Neutrophil (primary cell): ENCODE results near the gene NCAPG2.
"Not testable (repeated sequence)": the region's sequence is repeated elsewhere in the genome, so short reads cannot be mapped to it uniquely, and the experiment has no call there.

Experiments
- H3K27ac ChIP-seq: fragments of 200-600 bp; sonication (generic); 2 replicates; pipeline ENCODE4 v1.5.1; 2016; ENCODE audit warnings: mild to moderate bottlenecking, moderate library complexity
- H3K27me3 ChIP-seq: fragments of 200-600 bp; sonication (generic); 2 replicates; pipeline ENCODE4 v1.6.0; 2016; ENCODE audit warnings: mild to moderate bottlenecking
- H3K36me3 ChIP-seq: fragments of 200-600 bp; sonication (generic); 2 replicates; pipeline ENCODE4 v1.5.1; 2017
- H3K4me1 ChIP-seq, 2 experiments: fragments of 200-600 bp in 1 of 2; sonication (generic) in 1 of 2; 1 replicate in 1 of 2; 2 replicates in 1 of 2; pipeline versions ENCODE4 v1.5.1 to v1.6.1; 2013 to 2016; ENCODE audit warnings: low read depth in 1 of 2, low read length in 1 of 2, mild to moderate bottlenecking in 1 of 2, moderate library complexity in 1 of 2; ENCODE audit not compliant: control insufficient read depth in 1 of 2, insufficient read depth in 1 of 2
- H3K4me3 ChIP-seq, 2 experiments: fragments of 200-600 bp in 1 of 2; sonication (generic) in 1 of 2; 1 replicate in 1 of 2; 2 replicates in 1 of 2; pipeline ENCODE4 v1.5.1; 2013 to 2016; ENCODE audit warnings: low read depth in 1 of 2, low read length in 1 of 2, mild to moderate bottlenecking in 1 of 2, moderate library complexity in 1 of 2
- H3K9me3 ChIP-seq: fragments of 200-600 bp; sonication (generic); 2 replicates; pipeline ENCODE4 v1.5.1; 2016
- CTCF ChIP-seq: fragments of 200-600 bp; sonication (generic); IDR thresholded peaks from 2 replicates; pipeline ENCODE4 v1.5.1; 2016; ENCODE audit warnings: antibody characterized with exemption

Gene NCAPG2

DNA sequence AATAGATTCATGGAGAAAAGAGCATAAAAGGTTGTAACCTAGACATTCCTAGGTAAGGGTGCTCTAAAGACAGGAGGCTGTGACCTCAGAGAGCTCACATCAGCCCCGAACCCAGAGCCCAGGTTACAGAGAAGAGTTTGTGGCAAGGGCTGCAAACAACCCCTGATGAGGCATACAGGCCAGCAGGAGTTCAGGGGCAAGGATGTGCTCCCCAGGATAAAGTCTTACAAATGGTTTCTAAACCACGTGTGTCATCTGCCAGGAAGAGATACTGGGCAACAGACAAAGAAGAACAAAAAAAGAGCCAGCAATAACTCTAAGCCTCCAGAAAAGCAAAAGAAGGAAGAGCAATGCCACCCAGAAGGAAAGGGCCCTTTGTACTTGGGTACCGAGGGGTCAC, 27.7 kb downstream of the NCAPG2 start:
- peaks cover 50% of the 10 kb centered on the region for H3K36me3 ChIP-seq
- TF ChIP-seq CTCF = no peak

DNA sequence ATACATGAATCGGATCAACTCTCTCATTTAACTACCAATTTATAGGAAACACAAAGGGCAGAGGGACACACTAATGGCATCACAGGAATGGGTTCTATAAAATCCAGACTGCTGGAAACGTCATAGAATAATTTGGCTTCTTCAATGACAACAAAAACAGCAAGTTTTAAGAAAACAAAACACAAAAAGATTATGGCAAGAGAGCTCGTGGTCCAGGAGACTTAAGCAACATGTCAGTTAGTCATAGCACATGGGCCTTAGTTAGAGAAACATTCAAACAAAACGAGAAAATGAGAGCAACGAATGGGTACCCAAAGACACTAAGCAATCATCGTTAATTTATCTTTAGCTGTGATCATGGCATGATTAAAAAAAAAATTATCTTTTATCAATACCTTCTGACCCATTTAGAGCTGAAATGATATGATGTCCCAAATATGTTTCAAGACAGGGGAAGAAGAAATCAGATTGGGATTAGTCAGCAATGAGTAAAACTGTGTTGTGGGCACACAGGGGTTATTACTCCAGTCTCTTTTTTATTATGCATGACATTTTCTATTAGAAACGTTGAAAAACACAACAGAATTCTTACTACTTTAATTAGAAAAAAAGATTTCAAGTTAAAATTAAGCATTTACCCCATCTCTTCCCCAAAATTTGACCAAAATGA, 28.3 kb downstream of the NCAPG2 start:
- TF ChIP-seq CTCF = no peak
- peaks cover 56% of the 10 kb centered on the region for H3K36me3 ChIP-seq

More for the DNA sequence above, 27.7 kb downstream of the NCAPG2 start:
- Histone ChIP-seq H3K4me1 (peaks cover 7 to 8% of the 10 kb centered on the region in 2 experiments), H3K9me3 (no peaks in the 10 kb centered on the region), H3K27me3 (no peaks in the 10 kb centered on the region), H3K4me3 (no peak overlapping the region), H3K27ac (no peak overlapping the region)

DNA sequence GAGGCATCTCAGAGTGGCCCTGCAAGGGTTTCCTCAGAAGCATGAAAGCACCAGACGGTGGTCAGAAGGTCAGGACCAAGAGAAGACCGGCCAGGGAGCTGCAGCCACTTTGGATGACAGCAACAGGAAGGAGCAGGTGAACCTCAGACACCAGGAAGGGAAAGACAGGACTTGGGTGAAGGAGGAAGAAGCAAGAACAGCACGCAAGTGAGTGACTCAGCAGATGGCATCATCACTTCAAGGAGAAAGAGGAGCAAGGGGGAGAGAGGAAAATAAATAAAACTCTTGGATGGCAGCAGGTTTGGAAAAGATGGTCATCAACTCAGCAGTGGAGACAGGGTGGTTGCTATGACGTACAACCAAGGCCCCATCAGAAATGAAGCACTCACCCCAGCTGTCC, 31.6 kb downstream of the NCAPG2 start:
- TF ChIP-seq CTCF = no peak
- Histone ChIP-seq H3K27me3 (no peaks in the 10 kb centered on the region), H3K4me3 (no peak overlapping the region), H3K27ac (peak overlapping the region; percentile 61), H3K4me1 (peaks cover 7 to 8% of the 10 kb centered on the region in 2 experiments), H3K36me3 (peaks cover 59% of the 10 kb centered on the region), H3K9me3 (no peaks in the 10 kb centered on the region)

More for the DNA sequence above, 28.3 kb downstream of the NCAPG2 start:
- H3K4me3 ChIP-seq = no peak overlapping the region
- H3K4me1 ChIP-seq = peaks cover 7 to 8% of the 10 kb centered on the region in 2 experiments
- no peak overlapping the region for H3K27ac ChIP-seq
- H3K9me3 ChIP-seq = no peaks in the 10 kb centered on the region
- H3K27me3 ChIP-seq = no peaks in the 10 kb centered on the region

DNA sequence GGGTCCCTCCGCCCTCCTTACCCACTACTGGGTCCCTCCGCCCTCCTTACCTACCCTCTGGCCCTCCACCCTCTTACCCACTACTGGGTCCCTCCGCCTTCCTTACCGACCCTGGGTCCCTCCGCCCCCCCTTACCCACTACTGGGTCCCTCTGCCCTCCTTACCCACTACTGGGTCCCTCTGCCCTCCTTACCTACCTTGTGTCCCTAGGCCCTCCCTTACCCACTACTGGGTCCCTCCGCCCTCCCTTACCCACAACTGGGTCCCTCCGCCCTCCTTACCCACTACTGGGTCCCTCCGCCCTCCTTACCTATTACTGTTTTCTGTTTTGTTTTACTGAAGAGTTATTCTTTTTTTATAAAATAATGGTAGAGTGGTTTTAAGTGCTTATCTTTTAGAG, 36.5 kb downstream of the NCAPG2 start:
- not testable (repeated sequence) for H3K4me3 ChIP-seq, H3K9me3 ChIP-seq, H3K27ac ChIP-seq, H3K27me3 ChIP-seq, H3K4me1 ChIP-seq
- H3K36me3 ChIP-seq = peaks cover 70% of the 10 kb centered on the region

GRCh38 chr7:158666966-158667678, 37.5 kb downstream of the NCAPG2 start:
- not testable (repeated sequence) for H3K9me3 ChIP-seq, H3K4me3 ChIP-seq, H3K27me3 ChIP-seq, H3K4me1 ChIP-seq, H3K27ac ChIP-seq
- peaks cover 77% of the 10 kb centered on the region for H3K36me3 ChIP-seq

- no peaks in the 10 kb centered on the region for H3K9me3 ChIP-seq
- TF ChIP-seq CTCF = no peak
- H3K4me1 ChIP-seq = no peaks in the 10 kb centered on the region
- H3K4me3 ChIP-seq = no peak overlapping the region
- H3K27ac ChIP-seq = no peak overlapping the region
- H3K27me3 ChIP-seq = no peaks in the 10 kb centered on the region
- peaks cover 79% of the 10 kb centered on the region for H3K36me3 ChIP-seq
Measured at GRCh38 chr7:158666401-158666800, 38.2 kb downstream of the NCAPG2 start.
